ENCODE measurements around the gene FRMD7. TPM values are rescaled to one million over a fixed set of nuclear protein-coding genes. Genes with fewer than 3 reads are reported as not detected.
"Not testable (repeated sequence)": the region's sequence is repeated elsewhere in the genome, so short reads cannot be mapped to it uniquely, and the experiment has no call there.

FRMD7 gene
- total RNA-seq, 3 donors from 2014 or later: not detected

DNA sequence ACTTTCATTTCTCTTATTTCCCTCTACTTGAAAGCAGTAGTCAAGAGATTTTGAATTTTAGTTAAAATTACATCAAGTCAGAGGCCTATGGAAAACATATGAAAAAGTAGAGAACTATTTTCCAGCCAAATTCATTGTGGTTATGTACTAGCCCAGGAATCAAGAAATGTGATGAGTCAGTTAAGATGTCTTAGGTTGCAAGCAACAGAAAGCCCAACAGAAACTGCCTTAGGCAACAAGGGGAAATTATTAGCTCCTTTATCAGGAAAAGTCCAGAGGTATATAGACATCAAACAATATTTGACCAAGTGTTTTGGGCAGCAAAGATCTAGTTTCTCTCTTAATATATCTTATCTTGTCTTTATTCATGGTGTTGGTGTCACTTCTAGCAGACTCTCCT lies 37.8 kb upstream of the FRMD7 start:
- intact Hi-C loops (cut with DNase I, micrococcal nuclease): no loop called here
- no peaks in the 10 kb centered on the region for H3K9me3 ChIP-seq
- DNase-seq (no peak), ATAC-seq (no peak)
- no peaks in the 10 kb centered on the region for H3K4me1 ChIP-seq (ENCODE audit: low read depth)
- H3K36me3 ChIP-seq (ENCODE audit: low read depth): no peaks in the 10 kb centered on the region
- no peak overlapping the region for H3K4me3 ChIP-seq
- TF ChIP-seq, protein P1, sequence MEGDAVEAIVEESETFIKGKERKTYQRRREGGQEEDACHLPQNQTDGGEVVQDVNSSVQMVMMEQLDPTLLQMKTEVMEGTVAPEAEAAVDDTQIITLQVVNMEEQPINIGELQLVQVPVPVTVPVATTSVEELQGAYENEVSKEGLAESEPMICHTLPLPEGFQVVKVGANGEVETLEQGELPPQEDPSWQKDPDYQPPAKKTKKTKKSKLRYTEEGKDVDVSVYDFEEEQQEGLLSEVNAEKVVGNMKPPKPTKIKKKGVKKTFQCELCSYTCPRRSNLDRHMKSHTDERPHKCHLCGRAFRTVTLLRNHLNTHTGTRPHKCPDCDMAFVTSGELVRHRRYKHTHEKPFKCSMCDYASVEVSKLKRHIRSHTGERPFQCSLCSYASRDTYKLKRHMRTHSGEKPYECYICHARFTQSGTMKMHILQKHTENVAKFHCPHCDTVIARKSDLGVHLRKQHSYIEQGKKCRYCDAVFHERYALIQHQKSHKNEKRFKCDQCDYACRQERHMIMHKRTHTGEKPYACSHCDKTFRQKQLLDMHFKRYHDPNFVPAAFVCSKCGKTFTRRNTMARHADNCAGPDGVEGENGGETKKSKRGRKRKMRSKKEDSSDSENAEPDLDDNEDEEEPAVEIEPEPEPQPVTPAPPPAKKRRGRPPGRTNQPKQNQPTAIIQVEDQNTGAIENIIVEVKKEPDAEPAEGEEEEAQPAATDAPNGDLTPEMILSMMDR (IDR thresholded peaks at IDR 0.05): no peak

DNA sequence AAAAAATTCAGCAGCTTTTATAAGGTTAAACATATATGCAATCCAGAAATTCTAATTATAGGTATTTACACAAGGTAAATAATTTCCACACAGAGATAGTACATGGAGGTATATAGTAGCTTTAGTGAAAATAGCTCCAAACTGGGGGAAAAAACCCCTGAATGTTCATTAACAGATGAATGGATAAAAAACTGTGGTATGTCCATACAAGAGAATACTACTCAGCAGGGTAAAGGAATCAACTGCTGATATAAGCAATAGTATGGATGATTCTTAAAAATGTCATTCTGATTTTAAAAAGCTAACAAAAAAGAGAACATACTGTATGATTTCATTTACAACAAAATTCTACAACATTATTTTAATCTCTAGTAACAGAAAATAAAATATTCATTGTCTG lies 37.2 kb upstream of the FRMD7 start:
- H3K4me1 ChIP-seq (ENCODE audit: low read depth): no peaks in the 10 kb centered on the region

DNA sequence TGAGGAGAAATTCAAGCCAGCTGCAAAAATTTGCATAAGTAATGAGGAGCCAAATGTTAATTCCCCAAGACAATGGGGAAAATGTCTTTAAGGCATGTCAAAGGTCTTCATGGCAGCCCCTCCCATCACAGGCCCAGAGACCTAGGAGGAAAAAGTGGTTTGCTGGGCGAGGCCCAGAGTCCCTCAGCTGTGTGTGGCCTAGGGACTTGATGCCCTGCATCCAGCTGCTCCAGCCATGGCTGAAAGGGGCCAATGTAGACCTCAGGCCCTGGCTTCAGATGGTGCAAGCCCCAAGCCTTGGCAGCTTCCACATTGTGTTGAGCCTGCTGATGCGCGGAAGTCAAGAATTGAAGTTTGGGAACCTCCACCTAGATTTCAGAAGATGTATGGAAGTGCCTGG lies 35.3 kb upstream of the FRMD7 start:
- not testable (repeated sequence) for ATAC-seq

More for the DNA sequence above, 37.2 kb upstream of the FRMD7 start:
- intact Hi-C loops (cut with DNase I, micrococcal nuclease): no loop called here
- no peak overlapping the region for H3K4me3 ChIP-seq
- no peaks in the 10 kb centered on the region for H3K36me3 ChIP-seq (ENCODE audit: low read depth)
- TF ChIP-seq, protein P1 (IDR thresholded peaks at IDR 0.05): no peak
- no peaks in the 10 kb centered on the region for H3K9me3 ChIP-seq
- DNase-seq: no peak
- no peak for ATAC-seq

DNA sequence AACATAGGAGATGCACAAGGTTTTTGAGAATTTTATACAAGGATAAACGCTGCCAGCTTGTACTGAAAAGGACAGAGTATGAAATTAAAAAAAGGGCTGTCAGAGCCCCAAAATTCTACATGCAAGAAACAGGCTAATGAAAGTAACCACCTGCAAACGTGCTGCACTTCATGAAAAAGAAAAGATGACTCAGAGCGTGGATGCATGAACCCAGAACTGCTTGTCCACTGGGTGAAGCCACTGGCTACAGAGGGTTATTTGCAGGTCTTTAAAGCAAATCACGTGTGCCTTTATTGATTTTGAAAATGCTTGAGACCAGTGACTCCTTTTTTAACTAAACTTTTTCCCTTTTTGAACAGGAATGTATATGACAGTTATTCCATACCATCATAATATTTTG lies 25.3 kb upstream of the FRMD7 start:
- TF ChIP-seq, protein P1 (IDR thresholded peaks at IDR 0.05): no peak
- H3K4me1 ChIP-seq (ENCODE audit: low read depth): no peaks in the 10 kb centered on the region
- H3K4me3 ChIP-seq: no peak overlapping the region
- intact Hi-C loops (cut with DNase I, micrococcal nuclease): no loop called here
- no peak for ATAC-seq
- H3K36me3 ChIP-seq (ENCODE audit: low read depth): no peaks in the 10 kb centered on the region
- DNase-seq: no peak
- H3K9me3 ChIP-seq: no peaks in the 10 kb centered on the region

More for the DNA sequence above, 35.3 kb upstream of the FRMD7 start:
- H3K36me3 ChIP-seq (ENCODE audit: low read depth); H3K4me3 ChIP-seq; H3K9me3 ChIP-seq; DNase-seq; intact Hi-C loops (cut with DNase I, micrococcal nuclease); H3K4me1 ChIP-seq (ENCODE audit: low read depth): not testable (repeated sequence)

DNA sequence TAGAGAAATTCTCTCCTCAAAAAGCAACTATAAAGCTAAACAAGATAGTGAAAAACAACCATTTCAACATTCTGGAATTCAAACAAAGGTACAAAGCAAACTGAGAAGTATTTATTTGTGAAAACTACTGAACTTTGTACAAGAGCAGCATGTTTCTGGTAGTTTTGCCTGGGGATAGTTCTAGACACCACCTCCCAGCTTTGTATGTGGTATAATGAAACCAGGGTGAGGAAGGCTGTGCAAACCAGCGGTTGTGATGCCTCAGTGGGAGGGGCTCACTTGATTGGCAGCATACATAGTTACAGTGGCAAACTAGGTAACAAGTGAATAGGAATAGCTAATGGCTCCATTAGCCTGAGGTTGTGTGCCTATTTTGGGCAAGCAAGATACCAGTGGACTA lies 18.6 kb upstream of the FRMD7 start:
- Histone ChIP-seq H3K4me3 (no peak overlapping the region), H3K4me1 (ENCODE audit: low read depth) (no peaks in the 10 kb centered on the region), H3K9me3 (no peaks in the 10 kb centered on the region), H3K36me3 (ENCODE audit: low read depth) (no peaks in the 10 kb centered on the region)
- DNase-seq (no peak), ATAC-seq (no peak)
- TF ChIP-seq, protein P1 (IDR thresholded peaks at IDR 0.05): no peak
- intact Hi-C loops (cut with DNase I, micrococcal nuclease): no loop called here

DNA sequence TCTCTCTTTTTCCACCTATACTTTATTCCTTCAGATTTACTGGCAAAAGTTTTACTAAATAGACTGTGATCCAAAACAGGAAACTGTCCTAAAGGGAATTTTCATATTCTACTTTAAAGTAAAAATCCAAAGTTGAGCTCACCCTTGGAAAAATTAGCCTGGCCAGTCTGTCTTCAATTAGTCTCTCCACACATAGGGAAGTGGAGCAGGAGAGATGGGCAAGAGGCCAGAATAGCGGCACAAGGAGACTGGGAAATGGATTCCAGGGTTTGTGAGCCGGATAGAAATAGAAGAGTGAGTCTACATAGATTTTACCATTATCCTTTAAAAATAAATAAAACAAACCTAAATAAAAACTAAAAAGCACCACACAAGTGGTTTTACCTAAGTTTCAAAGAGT lies 16.2 kb upstream of the FRMD7 start:
- no peaks in the 10 kb centered on the region for H3K4me1 ChIP-seq (ENCODE audit: low read depth)
- DNase-seq (no peak), ATAC-seq (no peak)
- no peaks in the 10 kb centered on the region for H3K36me3 ChIP-seq (ENCODE audit: low read depth)
- TF ChIP-seq, protein P1 (IDR thresholded peaks at IDR 0.05): no peak
- intact Hi-C loops (cut with DNase I, micrococcal nuclease): no loop called here
- H3K9me3 ChIP-seq: no peaks in the 10 kb centered on the region
- H3K4me3 ChIP-seq: no peak overlapping the region

Data from mucosa of descending colon (tissue), 3 donors.